ENCODE measurements around the gene BUD13.

DNA sequence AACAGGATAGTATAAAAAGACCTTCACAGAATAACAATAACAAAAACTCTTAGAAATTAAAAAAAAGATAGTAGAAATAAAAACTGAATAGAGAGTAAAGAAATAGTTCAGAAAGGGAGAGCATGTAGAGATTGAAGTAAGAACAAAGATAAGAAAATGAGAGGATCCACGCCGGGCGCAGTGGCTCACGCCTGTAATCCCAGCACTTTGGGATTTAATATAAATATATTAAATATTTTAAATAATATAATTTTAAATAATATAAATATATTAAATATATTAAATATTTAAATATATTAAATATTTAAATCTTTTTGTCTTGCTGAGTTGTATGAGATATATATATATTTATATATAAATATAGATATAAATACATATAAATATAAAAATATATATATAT lies 39.3 kb upstream of the BUD13 start:
- TF ChIP-seq POLR2A (IDR thresholded peaks at IDR 0.05): no peak
- TF ChIP-seq, protein P1, sequence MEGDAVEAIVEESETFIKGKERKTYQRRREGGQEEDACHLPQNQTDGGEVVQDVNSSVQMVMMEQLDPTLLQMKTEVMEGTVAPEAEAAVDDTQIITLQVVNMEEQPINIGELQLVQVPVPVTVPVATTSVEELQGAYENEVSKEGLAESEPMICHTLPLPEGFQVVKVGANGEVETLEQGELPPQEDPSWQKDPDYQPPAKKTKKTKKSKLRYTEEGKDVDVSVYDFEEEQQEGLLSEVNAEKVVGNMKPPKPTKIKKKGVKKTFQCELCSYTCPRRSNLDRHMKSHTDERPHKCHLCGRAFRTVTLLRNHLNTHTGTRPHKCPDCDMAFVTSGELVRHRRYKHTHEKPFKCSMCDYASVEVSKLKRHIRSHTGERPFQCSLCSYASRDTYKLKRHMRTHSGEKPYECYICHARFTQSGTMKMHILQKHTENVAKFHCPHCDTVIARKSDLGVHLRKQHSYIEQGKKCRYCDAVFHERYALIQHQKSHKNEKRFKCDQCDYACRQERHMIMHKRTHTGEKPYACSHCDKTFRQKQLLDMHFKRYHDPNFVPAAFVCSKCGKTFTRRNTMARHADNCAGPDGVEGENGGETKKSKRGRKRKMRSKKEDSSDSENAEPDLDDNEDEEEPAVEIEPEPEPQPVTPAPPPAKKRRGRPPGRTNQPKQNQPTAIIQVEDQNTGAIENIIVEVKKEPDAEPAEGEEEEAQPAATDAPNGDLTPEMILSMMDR (IDR thresholded peaks at IDR 0.05 in 4 of 5, conservative IDR thresholded peaks at IDR 0.05 in 1 of 5): no peak

All from gastrocnemius medialis (tissue), 4 donors.